HS-5 (cell line): ENCODE results near the gene SUSD6.
"Not testable (repeated sequence)": the region's sequence is repeated elsewhere in the genome, so short reads cannot be mapped to it uniquely, and the experiment has no call there.

Experiments
- DNase-seq: peaks from one replicate; pipeline ENCODE4 v3.0.0-alpha.2; 2012; ENCODE audit warnings: low read depth

Gene SUSD6

GRCh38 chr14:69712599-69713088, 101.2 kb downstream of the SUSD6 start:
- no peak for DNase-seq

- no peak for DNase-seq
These were observed 101.9 kb downstream of the SUSD6 start for GRCh38 chr14:69713209-69713781.

DNA sequence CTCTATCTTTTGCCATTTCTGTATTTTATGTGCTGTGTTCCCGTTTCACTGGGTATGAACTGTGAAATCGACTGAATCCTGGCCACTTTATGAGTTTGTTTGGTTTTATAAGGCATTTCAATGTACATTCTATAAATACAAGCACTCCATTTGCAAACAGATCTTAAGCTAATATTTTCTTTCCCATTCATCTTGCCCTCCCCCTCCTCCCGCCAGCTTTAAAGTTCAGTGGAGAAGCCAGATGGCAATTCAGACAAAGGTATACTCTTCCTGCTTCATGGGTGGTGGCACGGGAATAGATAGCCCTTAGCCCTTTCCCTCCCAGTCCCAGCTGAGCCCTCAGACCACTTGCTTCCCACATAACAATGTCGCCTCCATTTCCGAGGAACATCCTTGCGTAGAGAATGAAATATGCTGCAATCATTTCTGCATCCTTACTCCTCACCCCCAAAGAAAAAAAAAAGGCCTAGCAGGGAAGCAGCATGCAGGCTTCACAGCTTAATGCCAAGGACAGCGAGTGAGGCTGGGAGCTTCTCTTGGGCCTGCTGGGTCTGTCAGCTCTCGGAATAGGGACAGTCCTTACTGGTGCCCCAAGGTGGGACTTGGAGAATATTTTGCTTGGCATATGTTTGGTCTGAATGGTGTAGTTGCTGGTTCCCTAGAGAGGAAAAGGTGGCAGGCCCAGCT, 102.7 kb downstream of the SUSD6 start:
- no peak for DNase-seq

DNA sequence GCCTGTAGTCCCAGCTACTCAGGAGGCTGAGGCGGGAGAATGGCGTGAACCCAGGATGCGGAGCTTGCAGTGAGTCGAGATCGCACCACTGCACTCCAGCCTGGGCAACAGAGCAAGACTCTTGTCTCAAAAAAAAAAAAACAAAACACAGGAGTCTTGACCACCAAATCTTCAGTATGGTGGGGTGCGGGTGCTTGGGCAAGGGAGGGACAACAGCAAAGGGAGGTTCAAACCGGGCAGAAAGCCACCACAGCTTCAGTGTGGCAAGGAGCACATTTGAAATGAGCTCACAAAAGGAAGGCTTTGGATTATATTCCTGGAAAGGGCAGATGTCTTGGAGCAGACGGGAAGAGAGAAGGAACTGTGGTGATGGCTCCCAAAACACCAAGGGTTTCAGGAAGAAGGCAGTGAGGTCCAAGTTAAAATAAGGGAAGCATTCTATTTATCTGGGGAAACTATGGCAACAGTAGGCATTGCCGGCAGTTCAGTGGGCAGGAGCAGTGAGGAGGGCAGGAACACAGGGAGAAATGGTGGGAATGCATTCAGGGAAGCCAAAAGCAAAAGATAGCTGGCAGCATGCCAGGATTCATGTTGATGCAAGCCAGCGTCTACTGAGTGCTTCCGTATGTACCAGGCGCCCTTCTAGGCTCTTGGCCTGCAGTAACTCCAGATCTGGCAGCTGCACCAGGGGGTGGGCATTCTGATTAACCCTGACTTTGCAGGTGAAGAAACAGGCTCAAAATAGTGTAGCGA, 104.5 kb downstream of the SUSD6 start:
- no peak for DNase-seq

GRCh38 chr14:69716478-69717187, 105.2 kb downstream of the SUSD6 start:
- DNase-seq: peak; percentile 65

DNA sequence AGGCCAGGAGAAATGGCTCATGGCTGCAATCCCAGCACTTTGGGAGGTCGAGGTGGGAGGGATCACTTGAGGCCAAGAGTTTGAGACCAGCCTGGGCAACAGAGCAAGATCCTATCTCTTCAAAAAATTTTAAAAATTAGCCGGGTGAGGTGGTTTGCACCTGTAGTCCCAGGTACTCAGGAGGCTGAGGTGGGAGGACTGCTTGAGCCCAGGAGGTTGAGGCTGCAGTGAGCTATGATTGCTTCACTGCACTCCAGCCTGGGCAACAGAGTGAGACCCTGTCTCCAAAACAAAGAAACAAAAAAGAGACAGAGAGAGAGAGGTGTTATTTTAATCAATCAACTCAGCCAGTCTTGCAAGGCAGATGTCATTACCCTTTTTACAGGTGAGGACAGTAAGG, 107.2 kb downstream of the SUSD6 start:
- DNase-seq: not testable (repeated sequence)

DNA sequence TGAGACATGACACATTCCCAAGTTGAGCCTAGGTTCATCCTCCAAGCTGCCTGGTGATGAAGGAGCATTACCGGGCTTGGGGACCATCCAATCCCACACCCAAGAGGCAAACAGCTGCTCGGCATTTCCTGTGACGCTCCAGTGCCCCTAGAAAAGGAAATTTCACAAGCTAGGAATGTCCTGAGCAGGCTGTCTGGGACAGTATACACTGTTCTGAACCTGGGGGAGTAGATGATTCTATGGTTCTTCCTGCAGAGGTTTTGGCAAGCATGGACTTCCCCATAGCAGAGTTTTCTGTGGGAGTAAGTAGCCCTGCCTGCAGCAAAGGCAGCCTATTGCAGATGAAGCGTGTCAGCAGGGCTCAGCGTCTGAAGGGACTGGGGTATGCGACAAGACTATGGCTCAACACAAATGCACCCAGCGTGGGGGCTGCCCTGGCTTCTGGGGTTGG, 108.1 kb downstream of the SUSD6 start:
- peak; percentile 60 for DNase-seq

GRCh38 chr14:69720912-69721311, 109.5 kb downstream of the SUSD6 start:
- no peak for DNase-seq

- DNase-seq: no peak
These were observed 115.5 kb downstream of the SUSD6 start for GRCh38 chr14:69726761-69727511.

GRCh38 chr14:69727860-69728259, 116.5 kb downstream of the SUSD6 start:
- DNase-seq: no peak

DNA sequence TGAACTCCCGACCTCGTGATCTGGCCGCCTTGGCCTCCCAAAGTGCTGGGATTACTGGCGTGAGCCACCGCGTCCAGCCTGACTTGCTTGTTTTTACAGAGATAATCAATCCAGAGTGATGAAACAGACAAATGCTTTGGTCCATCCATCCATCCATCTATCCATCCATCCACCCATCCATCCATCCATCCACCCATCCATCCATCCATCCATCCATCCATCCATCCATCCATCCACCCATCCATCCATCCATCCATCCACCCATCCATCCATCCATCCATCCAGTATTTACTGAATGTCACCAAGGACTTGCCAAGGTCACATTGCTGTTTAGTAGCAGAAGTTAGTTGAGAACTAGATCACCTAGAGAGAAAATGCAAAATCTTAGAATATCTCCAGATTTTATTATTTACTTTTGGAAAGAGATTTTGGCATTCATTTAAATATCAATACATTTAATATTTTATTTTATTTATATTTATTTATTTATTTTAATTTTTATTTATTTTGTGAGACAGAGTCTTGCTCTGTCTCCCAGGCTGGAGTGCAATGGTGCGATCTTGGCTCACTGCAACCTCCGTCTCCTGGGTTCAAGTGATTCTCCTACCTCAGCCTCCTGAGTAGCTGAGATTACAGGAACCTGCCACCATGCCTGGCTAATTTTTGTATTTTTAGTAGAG, 120.7 kb downstream of the SUSD6 start:
- DNase-seq: not testable (repeated sequence)

DNA sequence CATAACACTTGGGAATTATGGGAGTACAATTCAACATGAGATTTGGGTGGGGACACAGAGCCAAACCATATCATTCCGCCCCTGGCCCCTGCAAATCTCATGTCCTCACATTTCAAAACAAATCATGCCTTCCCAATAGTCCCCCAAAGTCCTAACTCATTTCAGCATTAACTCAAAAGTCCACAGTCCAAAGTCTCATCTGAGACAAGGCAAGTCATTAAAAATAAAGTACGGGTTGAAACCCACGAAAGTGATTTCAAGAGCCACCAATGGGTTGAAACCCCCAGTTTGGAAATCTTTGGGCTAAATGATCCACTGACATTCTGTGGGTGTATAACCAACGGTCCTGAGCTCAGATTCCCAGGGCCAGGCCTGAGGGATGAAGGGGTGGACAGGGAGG, 125.0 kb downstream of the SUSD6 start:
- DNase-seq: not testable (repeated sequence)

- DNase-seq: no peak
These were observed 129.7 kb downstream of the SUSD6 start for GRCh38 chr14:69741055-69741454.

DNA sequence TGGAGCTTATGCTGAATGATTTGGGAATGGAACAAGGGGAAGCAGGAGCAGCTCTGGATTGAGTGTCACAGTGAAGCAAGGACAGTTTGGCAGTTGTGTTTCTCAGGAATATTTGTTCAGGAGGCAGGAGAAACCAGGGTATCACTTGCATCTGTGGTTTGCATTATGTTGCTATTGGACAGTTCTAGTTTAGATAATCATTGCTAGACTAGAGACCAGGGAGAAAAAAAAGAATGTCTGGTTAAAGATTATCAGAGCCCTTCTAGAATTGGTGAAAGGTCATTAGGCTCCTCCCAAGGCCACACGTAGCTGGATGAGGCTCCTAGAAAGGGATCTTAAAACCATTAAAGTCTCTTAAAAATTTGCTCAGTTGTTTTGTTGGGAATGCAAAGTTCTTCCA, 138.6 kb downstream of the SUSD6 start:
- no peak for DNase-seq

- no peak for DNase-seq
These were observed 139.1 kb downstream of the SUSD6 start for GRCh38 chr14:69750495-69750894.

- DNase-seq: no peak
These were observed 141.4 kb downstream of the SUSD6 start for GRCh38 chr14:69752773-69753172.

GRCh38 chr14:69753860-69754259, 142.5 kb downstream of the SUSD6 start:
- DNase-seq: no peak

GRCh38 chr14:69754487-69754886, 143.1 kb downstream of the SUSD6 start:
- DNase-seq: no peak

GRCh38 chr14:69755296-69755695, 143.9 kb downstream of the SUSD6 start:
- DNase-seq: no peak

- no peak for DNase-seq
These were observed 144.4 kb downstream of the SUSD6 start for GRCh38 chr14:69755784-69756183.

DNA sequence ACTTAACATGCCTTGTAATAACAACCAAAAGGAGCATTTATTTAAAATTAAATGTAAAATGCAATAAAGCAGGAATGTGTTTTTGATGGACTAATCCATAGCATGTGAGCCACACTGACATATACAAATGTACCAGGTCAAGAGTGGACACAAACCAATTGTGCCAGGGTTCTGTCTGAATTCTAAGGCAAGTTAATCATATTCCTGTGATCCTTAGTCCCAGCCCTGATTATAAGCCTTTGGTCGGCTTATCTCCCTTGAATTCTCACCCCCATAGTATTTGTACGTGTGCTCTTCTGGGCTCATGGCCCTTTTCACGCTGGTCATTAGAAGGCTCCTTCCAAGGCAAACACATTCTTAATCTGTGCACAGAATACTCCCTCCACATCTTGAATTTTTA, 144.9 kb downstream of the SUSD6 start:
- no peak for DNase-seq
